HG02610 (cell line): Measurements from ENCODE around the gene KICS2.
A peak's percentile ranks its signal among the peaks of the same experiment; 100 is the strongest.
"Not testable (repeated sequence)": the region's sequence is repeated elsewhere in the genome, so short reads cannot be mapped to it uniquely, and the experiment has no call there.

Experiments
- ATAC-seq: cut with Tn5 transposase; IDR thresholded peaks from one replicate; pipeline ENCODE4 v1.9.1; 2021; ENCODE audit warnings: mild to moderate bottlenecking, moderate library complexity; ENCODE audit not compliant: unreplicated experiment

The KICS2 gene

GRCh38 chr12:64217643-64218042 lies 4.5 kb downstream of the KICS2 start:
- not testable (repeated sequence) for ATAC-seq

GRCh38 chr12:64216239-64216638 lies 5.9 kb downstream of the KICS2 start:
- no peak for ATAC-seq

DNA sequence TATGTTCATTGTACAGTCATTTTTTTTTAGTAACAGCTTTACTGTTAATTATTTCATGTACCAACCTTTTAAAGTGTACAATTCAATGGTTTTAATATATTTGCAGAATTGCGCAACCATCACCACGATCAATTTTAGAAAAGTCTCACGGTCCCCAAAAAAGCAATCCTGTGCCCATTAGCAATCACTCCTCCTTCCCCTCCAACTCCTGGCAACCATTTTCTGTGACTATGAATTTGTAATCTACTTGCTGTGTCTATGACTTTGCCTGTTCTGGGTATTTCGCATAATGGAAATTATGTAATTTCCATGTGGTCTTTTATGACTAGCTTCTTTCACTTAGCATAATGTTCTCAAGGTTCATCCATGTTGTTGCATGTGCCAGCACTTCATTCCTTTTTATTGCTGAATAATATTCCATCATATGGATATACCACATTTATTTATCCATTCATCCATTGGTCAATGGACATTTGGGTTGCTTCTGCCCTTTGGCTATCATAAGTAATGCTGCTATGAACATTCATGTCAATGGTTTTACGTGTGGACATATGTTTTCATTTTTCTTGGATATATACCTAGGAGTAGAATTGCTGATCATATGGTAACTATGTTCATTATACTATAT lies 9.9 kb downstream of the KICS2 start:
- ATAC-seq = no peak

DNA sequence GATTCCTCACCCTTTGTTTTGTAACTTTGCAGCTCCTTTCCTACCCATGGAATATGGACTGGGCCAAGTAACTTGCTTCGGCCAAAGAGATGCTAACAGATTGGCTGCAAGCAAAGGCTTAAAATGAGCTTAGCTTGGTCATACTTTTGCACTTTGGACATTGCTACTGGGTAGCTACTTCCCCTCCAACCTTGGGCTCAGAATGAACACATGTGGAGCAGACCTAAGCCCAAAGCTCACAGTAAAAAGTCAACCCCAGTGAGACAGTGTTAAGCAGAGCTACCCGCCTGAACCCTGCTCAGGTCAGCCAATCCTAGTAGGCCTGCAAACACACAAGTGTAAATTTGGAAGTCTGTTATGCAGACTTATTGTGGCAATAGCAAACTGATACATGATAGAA lies 14.6 kb downstream of the KICS2 start:
- no peak for ATAC-seq

DNA sequence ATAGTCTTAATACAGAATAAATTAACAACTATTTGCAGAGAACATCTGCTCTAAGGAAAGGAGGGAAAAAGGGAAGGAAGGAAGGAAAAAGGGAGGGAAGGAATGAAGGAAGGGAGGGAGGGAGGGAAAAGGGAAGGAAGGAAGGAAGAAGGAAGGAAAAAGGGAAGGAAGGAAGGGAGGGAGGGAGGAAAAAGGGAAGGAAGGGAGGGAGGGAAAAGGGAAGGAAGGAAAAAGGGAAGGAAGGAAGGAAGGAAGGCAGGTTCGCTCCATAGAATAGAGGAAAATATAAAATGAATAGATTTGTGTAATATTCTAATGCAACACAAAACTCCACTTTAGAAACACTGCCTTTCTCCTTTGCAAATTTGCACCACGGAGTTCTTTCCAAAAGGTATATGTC lies 16.6 kb downstream of the KICS2 start:
- ATAC-seq = no peak

- no peak for ATAC-seq
Observed at GRCh38 chr12:64203775-64204174, 18.3 kb downstream of the KICS2 start.

DNA sequence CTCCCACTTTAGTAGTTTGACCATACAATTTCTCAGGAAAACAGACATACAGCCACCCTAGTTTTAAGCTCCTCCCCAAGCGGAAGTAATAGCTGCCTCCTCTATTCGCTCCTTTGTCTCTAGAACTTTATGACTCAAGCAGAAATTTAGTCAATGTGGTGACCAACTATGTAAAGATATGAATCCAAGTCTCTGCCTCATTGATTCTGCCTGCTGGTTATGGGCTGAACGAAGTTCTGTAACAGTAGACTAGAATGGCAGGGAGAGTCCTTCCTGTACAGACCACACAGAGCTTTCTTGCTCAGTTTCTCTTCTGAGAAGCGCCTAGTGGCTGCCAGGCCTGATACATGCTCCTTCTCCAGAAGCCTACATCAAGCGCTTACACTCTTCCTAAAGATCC lies 19.1 kb downstream of the KICS2 start:
- no peak for ATAC-seq

GRCh38 chr12:64195841-64196240 lies 26.3 kb downstream of the KICS2 start:
- ATAC-seq = not testable (repeated sequence)

DNA sequence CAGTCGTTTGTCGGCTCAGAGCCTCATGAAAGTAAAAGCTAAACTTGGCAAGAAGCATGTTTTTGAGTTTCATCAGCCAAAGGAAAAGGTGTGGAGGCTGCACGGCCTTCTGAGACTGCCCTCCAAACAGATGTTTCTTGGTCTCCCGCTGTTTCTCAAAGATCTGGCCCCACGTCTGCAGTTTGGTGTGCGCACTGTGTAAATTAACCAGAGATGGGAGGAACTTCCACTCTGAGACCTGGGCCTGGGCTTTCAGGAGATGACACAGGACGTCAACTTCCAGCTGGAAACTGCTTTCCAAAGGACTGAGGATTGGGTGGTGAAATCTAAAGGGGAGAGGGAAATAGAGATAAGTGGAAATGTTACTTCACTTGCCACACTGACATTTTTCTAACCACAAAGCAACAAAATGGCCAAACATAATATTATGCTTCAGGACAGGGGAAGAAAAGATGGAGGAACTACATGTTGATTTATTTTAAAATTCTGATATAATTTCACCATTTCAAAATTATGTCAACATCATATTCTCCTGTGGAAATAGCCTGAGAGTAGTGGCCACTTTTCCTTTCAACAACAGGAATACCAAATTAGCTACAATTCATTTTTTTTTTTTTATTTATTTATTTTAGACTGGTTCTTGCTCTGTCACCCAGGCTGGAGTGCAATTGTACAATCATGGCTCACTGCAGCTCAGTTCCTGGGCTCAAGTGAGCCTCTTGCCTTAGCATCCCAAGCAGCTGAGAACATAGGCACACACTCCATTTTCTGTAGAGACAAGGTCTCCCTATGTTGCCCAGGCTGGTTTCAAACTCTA lies 27.6 kb downstream of the KICS2 start:
- no peak for ATAC-seq

- ATAC-seq = no peak
Observed at GRCh38 chr12:64193931-64194330, 28.2 kb downstream of the KICS2 start.

DNA sequence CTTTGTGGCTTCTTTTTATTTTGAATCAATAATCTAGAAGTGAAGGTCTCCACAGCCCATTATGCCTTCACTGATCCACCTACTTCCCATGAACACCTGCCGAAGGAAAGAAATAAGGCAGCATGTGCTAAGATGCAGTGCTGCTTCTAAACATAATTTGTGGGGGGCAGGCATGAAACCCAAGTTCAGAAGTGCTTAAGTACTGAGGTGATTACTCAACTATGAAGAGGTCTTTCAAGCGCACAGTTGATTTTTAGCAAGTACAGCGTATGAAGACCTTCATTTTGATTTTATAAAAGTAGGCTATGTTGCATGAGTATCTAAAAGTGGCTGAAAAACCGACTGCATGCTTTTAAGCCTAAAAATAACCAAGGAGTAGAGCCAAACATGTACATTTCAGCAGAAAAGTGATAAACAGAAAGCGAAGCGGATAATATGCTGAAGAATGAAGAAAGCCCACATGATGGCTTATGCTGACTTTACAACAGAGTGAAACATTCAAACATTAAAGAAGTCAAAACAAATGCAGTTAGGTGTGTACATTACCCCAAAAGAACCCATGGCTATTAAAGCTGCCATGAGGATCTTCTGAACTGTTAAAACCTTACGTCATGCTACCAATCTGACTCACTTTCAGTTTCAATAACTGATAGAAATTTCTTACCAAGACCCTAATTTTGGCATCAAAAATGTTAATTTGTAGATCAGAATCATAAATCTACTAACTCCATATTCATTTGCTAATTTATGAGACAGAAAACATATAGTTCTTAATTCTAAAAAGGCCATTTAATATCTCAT lies 29.3 kb downstream of the KICS2 start:
- ATAC-seq = peak; percentile 98

DNA sequence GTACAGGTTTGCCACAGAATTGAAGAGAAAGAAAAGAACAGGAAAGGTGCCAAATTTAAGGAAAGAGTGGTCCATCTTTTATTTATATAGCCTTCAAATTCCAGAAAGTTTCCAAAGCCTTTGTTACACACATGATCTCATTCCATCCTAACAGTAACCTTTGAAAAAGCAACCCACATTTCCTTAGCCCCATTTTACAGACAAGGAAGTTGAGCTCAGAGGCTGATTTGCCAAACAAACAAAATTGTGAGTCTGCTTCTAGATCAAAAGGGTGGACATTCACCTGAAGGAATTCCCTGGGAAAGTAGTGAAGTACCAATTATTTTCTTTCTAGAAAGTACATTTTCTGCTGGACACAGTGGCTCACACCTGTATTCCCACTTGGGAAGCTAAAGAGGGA lies 32.0 kb downstream of the KICS2 start:
- ATAC-seq = no peak

DNA sequence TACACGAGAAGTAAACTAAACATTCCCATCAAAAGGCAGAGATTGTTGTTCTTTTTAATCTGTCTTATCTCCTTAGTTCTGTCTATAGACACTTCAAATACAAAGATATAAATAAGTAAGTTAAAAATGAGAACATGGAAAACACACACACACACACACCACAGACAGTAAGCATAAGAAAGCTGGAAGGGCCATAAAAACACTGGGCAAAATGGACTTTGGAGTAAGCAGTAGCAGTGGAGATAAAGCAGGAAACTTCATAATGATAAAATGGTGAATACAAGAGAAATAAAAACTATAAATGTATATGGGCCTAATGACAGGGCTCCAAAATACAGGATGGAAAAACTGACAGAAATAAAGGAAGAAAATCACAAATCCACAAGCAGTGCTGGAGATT lies 32.6 kb downstream of the KICS2 start:
- no peak for ATAC-seq

GRCh38 chr12:64187794-64188193 lies 34.3 kb downstream of the KICS2 start:
- no peak for ATAC-seq

DNA sequence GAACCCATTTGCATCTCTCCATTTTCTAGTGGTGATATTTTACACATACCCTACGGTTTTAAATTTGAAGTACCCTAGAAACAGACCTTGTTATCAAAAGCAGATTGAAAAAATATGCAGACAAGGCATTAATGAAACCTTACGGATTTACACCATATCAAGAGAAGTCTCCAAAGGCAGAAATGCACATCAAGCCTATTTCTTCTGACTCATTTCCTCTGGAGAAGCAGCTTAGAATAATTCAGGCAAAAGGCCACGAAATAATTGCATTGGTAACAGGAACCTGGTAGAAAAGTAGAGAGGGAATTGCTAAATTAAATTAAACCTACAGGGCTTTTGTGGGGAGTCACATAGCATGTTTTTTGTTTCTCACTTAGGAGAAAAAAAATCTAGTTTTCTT lies 34.7 kb downstream of the KICS2 start:
- ATAC-seq = no peak

- peak; percentile 92 for ATAC-seq
Observed at GRCh38 chr12:64186789-64187188, 35.3 kb downstream of the KICS2 start.

DNA sequence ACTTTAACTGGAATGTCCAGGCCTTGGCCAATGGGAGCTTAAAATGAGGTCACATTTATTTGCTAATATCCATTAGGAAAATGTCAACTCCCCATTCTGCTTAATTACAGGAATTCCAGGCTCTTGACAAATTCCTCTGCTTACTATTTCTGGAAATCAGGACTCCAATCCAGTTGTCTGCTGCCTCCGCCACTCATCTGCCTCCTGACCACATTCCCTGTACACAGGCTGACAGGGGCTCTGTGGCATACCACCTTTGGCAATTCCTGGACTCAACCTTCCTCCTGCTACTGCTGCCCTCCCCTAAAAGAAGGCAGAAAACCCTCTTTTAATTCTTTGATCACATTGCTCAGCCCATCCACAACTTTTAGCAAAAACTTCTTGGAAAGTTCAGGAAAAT lies 37.9 kb downstream of the KICS2 start:
- ATAC-seq = no peak

DNA sequence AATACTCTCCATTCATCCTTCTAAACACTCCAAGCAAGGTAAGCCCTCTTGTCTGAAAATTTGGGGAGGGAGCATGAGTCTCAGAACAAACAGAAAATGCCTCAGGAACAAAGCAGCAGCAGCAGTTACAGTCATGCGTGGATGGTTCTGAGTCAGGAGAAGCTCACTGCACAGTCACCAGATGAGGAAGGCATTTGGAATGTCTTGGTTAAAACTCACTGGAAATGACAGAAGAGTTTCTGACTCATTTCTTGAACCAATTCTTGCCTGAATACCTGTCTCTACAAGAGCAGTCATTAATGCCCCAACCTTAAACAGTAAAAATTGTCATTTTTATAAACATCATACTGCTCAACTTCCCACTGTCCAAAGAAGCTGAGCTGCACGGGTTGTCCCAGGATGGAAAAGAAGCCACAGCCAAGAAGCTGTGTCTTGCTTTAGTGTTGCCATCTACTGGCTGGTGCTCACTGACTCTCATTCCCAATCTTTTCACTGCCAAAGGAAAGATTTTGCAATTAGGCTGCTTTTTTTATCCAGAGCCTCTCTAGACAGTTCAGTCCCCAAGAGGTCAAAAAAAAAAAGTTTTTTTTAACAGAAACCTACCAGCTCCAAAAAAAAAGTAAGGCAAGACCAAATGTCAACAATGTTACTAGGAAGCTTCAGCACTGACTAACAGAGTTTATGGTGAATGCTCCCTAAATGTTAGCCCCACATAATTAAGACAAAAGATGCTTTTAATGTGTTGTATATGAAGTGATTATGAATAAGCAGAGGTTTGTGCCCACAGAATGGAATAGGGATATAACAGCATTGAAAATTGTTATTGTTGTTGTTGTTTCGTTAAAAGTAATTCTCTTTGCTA lies 40.4 kb downstream of the KICS2 start:
- ATAC-seq = peak; percentile 65

GRCh38 chr12:64180951-64181350 lies 41.1 kb downstream of the KICS2 start:
- no peak for ATAC-seq

DNA sequence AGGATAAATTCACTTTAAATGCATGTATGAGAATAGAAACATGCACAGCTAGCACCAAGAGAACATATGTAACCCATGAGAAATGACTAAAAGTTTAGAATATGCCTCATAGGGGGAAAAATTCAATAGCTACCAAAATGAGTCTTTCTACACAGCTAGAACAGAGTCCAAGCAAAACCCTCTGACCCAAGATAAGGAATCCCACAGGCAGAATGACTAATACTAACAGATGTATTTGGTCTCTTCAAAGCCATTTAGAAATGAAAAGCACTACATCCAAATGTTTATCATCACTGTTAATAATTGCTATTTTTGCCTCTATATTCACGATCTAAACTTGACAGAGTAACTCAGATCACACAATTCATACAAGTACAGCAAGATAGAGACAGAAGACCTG lies 44.0 kb downstream of the KICS2 start:
- ATAC-seq = no peak

- ATAC-seq = no peak
Observed at GRCh38 chr12:64177001-64177400, 45.1 kb downstream of the KICS2 start.
